GM12875 (cell line): ENCODE measurements around the gene PTPN3.

ENCODE experiments used
- H3K4me3 ChIP-seq: one replicate; pipeline ENCODE4 v1.5.1; 2011; ENCODE audit warnings: low read depth, low read length, control low read depth
- CTCF ChIP-seq: IDR thresholded peaks from 2 replicates; pipeline ENCODE4 v1.5.1; 2011; ENCODE audit warnings: low read depth, mild to moderate bottlenecking, control low read depth, inconsistent platforms, low read length, moderate library complexity, borderline replicate concordance; ENCODE audit not compliant: insufficient read depth

PTPN3 gene

DNA sequence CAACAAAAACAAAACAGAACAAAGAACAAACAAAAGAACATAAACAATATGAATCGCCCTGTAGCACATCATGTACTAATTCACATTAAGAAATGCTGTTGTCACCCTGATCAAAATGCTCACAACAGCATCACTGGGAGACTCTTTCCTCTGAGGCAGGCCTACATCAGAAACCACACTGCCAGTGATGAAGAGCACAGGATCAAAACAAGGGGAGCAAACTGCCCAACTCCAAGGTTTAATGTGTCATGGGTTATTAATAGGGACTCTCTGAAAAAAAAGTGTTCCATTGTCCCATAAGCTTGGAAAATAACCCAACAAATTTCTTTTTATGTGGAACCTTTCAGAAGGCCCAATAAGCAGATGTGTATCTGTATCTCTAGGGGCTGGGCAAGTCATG, 74.2 kb downstream of the PTPN3 start:
- no peak for TF ChIP-seq CTCF
- no peak overlapping the region for H3K4me3 ChIP-seq

DNA sequence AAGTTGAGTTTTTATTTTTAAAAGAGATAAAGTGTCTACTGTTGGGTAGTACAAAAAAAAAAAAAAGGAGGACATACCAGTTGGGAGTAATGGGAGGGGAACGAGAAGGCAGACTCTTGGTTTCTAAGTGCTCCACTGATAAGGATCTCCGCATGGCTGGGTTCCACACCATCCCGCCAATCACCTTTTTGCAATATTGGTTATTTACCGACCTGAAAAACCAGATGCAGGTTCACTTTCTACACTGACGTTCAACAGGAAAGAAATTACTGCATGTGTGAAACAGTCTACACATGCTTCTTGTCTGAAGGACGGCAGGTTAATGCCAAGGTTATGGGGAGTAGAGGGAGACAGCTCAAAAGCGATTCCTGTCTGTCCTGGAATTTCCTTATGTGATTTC, 75.5 kb downstream of the PTPN3 start:
- H3K4me3 ChIP-seq, result no peak overlapping the region
- TF ChIP-seq CTCF, result no peak

GRCh38 chr9:109421026-109421970, 76.8 kb downstream of the PTPN3 start:
- H3K4me3 ChIP-seq, result no peak overlapping the region
- TF ChIP-seq CTCF, result no peak

- TF ChIP-seq CTCF, result no peak
- no peak overlapping the region for H3K4me3 ChIP-seq
Observed at GRCh38 chr9:109419531-109419930, 78.6 kb downstream of the PTPN3 start.

DNA sequence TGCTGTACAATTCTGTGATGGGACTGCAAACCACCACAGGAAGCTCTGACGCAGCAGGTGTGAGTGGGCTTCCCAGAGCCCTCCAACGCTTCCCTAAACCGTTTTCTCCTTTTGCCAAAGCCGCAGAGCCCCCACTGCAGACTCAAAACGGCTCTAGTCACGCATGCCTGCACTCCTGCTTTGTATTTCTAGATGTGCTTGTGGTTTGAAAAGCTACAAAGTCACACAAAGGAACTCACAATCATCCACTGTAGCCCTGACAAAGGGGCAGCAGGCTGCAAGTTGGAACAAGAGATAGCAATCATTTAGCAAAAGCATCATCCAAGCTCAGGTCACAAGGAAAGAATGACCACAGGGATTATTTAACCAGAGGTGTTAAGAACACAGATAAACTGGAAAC, 79.3 kb downstream of the PTPN3 start:
- H3K4me3 ChIP-seq, result no peak overlapping the region
- no peak for TF ChIP-seq CTCF

- no peak for TF ChIP-seq CTCF
Observed at GRCh38 chr9:109417585-109418544, 80.2 kb downstream of the PTPN3 start.

More at GRCh38 chr9:109417585-109418544, 80.2 kb downstream of the PTPN3 start:
- peak overlapping the region; percentile 8 for H3K4me3 ChIP-seq
